ENCODE measurements around the gene AGR2.
"Not testable (repeated sequence)": the region's sequence is repeated elsewhere in the genome, so short reads cannot be mapped to it uniquely, and the experiment has no call there.

AGR2 gene

GRCh38 chr7:16804674-16805439 is at the start of gene AGR2:
TSS of gene AGR2 (minus strand) at chr7:16804999. CDS start at chr7:16801796, 3,203 bp downstream.
- DNase-seq (ENCODE audit: low read depth): no peak

- DNase-seq (ENCODE audit: low read depth): not testable (repeated sequence)
These were observed 48.4 kb upstream of the AGR2 start for GRCh38 chr7:16853189-16853588.

DNA sequence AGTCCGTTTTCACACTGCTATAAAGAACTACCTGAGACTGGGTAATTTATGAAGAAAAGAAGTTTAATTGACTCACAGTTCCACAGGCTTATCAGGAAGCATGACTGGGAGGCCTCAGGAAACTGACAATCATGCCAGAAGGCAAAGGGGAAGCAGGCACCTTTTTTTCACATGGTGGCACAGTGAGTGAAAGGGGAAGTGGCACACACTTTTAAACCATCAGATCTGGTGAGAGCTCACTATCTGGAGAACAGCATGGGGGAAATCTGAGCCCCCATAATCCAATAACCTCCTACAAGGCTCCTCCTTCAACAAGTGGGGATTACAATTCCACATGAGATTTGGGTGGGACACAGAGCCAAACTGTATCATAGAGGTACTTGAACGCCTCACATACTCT is 47.0 kb upstream of the AGR2 start:
- DNase-seq (ENCODE audit: low read depth): no peak

- no peak for DNase-seq (ENCODE audit: low read depth)
These were observed 46.0 kb upstream of the AGR2 start for GRCh38 chr7:16850614-16851466.

- DNase-seq (ENCODE audit: low read depth): no peak
These were observed 44.7 kb upstream of the AGR2 start for GRCh38 chr7:16849296-16850148.

GRCh38 chr7:16847381-16847860 is 42.6 kb upstream of the AGR2 start:
- DNase-seq (ENCODE audit: low read depth): no peak

DNA sequence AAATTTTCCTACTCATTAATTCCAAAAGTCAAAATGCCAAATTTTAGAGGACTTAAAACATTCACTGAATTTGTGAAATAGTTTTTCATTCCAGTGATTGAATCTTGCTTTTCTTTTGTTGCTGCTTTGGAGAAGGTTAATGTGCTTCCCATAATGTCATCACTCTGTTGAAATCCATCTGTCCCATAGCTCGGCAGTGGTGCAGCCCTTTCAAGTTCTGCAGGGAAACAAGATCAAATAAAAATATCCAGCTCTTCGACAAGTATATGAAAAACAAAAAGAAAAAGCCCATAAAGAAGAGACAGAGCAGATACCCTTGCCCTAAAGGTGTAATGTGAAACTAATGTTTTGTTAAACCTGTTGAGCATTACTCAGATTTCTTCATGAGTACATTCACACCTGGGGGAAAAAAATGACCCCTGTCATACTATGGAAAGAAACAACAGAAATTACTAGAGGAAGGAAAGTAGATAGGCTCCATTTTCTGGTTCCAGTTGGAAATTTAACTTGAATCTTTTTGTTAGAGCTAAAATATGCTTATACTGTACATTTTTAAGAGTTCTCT is 41.9 kb upstream of the AGR2 start:
- DNase-seq (ENCODE audit: low read depth): no peak

DNA sequence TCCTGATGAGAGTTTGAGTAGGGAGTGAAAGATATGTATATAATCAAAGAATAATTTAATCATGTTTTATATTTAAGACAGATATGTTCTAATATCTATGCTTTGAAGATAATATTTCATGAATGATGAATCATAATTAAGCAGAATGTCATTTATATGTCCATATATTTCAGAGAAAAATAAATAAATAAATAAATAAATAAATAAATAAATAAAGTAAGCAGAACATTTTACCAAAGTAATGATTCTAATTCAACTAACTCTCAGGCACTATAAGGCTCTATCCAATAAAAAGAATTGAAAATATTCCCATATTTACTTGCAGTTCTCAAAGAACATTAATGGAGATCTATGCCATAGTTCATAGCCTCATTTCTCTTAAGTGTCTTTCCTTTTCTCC is 40.9 kb upstream of the AGR2 start:
- no peak for DNase-seq (ENCODE audit: low read depth)

DNA sequence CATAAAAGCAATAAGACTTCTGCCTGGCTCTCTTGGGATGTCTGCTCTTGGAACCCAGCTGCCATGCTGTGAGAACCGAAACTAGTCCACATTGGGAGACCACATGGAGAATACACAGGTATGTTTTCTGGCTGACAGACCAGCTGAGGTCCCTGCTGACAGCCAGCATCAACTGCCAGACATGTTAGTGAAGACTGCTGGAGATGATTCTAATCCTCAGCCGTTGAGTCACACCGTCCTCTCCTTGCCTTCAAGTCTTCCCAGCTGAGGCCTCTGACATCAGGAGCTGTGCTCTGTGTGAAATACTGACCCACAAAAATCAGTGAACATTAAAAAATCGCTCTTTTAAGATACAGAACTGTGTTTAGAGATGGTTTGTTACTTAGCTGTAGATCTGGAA is 36.9 kb upstream of the AGR2 start:
- DNase-seq (ENCODE audit: low read depth): no peak

- no peak for DNase-seq (ENCODE audit: low read depth)
These were observed 35.3 kb upstream of the AGR2 start for GRCh38 chr7:16840094-16840493.

- no peak for DNase-seq (ENCODE audit: low read depth)
These were observed 34.8 kb upstream of the AGR2 start for GRCh38 chr7:16839646-16840045.

GRCh38 chr7:16838891-16839290 is 34.1 kb upstream of the AGR2 start:
- no peak for DNase-seq (ENCODE audit: low read depth)

GRCh38 chr7:16838386-16838785 is 33.6 kb upstream of the AGR2 start:
- DNase-seq (ENCODE audit: low read depth): no peak

- DNase-seq (ENCODE audit: low read depth): no peak
These were observed 31.7 kb upstream of the AGR2 start for GRCh38 chr7:16836481-16836880.

DNA sequence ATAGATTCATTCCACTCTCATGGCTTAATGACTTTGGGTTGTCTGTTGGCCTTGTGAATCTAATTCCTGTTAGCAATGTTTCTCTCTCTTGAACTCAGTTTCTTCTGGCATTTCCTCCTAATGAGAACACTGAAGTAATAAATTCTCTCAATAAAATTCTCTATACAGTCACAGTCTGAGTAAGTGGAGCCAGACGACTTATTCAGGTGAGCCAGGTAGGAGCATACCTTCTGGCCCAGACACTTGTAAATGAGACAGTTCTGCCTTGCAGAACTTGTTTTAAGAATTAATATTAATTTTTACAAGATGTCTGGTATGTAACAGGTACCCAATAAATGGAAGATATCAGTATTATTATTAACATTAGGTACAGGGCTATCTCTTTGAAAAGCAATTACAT is 28.6 kb upstream of the AGR2 start:
- DNase-seq (ENCODE audit: low read depth): no peak

GRCh38 chr7:16826060-16826459 is 21.3 kb upstream of the AGR2 start:
- no peak for DNase-seq (ENCODE audit: low read depth)

- no peak for DNase-seq (ENCODE audit: low read depth)
These were observed 17.2 kb upstream of the AGR2 start for GRCh38 chr7:16822029-16822428.

- no peak for DNase-seq (ENCODE audit: low read depth)
These were observed 13.9 kb upstream of the AGR2 start for GRCh38 chr7:16818732-16819131.

DNA sequence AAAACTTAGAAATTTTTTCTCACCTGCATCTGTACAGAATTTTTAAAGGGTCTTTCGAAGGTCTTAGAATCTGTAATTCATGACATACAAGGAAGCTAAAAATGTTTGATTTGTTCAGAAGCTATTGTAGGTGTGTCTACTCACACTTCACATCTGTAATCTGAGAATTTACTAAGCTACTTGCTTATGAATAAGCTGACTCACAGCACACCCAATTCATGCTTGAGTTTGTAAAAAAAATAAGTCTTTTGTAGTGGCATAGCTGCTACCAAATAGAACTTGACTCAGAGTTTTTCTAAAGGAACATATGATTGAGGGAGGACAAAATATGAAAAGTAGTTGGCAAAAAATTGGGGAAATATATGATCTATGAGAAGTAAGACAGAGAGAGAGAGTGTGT is 12.7 kb upstream of the AGR2 start:
- DNase-seq (ENCODE audit: low read depth): no peak

GRCh38 chr7:16816824-16817223 is 12.0 kb upstream of the AGR2 start:
- DNase-seq (ENCODE audit: low read depth): no peak

- no peak for DNase-seq (ENCODE audit: low read depth)
These were observed 10.2 kb upstream of the AGR2 start for GRCh38 chr7:16815001-16815400.

- no peak for DNase-seq (ENCODE audit: low read depth)
These were observed 8.4 kb upstream of the AGR2 start for GRCh38 chr7:16813232-16813616.
